ENCODE results near the gene CTAG2. TPM values are rescaled to one million over a fixed set of nuclear protein-coding genes. Genes with fewer than 3 reads are reported as not detected.

CTAG2 gene
- total RNA-seq, 1 donor from 2014 or later, result not detected

Other genes with a start within 250 kb of the CTAG2 start
- 34.7 and 42.5 TPM in 2 replicates for gene DNASE1L1, start 244.3 kb downstream of the CTAG2 start, total RNA-seq
- 16.8 and 21.2 TPM in 2 replicates for gene TAFAZZIN, start 242.0 kb downstream of the CTAG2 start, total RNA-seq
- 69.8 and 70.8 TPM in 2 replicates for gene ATP6AP1, start 224.9 kb downstream of the CTAG2 start, total RNA-seq
- gene GDI1, start 216.4 kb downstream of the CTAG2 start, total RNA-seq, result 37.3 and 104 TPM in 2 replicates
- gene FAM50A, start 209.4 kb downstream of the CTAG2 start, total RNA-seq, result 65.8 and 71.8 TPM in 2 replicates
- 13.0 and 33.7 TPM in 2 replicates for gene PLXNA3, start 195.3 kb downstream of the CTAG2 start, total RNA-seq
- gene LAGE3, start 174.3 kb downstream of the CTAG2 start, total RNA-seq, result 14.0 and 24.5 TPM in 2 replicates
- gene UBL4A, start 167.0 kb downstream of the CTAG2 start, total RNA-seq, result 48.8 and 65.8 TPM in 2 replicates
- 10.9 and 47.0 TPM in 2 replicates for gene SLC10A3, start 162.9 kb downstream of the CTAG2 start, total RNA-seq
- gene FAM3A, start 137.3 kb downstream of the CTAG2 start, total RNA-seq, result 16.5 and 42.0 TPM in 2 replicates
- 30.6 and 152 TPM in 2 replicates for gene G6PD, start 106.7 kb downstream of the CTAG2 start, total RNA-seq
- 14.9 and 17.9 TPM in 2 replicates for gene IKBKG, start 106.0 kb downstream of the CTAG2 start, total RNA-seq
- gene CTAG1A, start 68.4 kb downstream of the CTAG2 start, total RNA-seq, result not detected in 2 replicates
- gene CTAG1B, start 34.3 kb downstream of the CTAG2 start, total RNA-seq, result not detected in 2 replicates
- gene GAB3, start 97.5 kb upstream of the CTAG2 start, total RNA-seq, result 0.70 and 0.87 TPM in 2 replicates
- gene DKC1, start 109.3 kb upstream of the CTAG2 start, total RNA-seq, result 40.4 and 47.8 TPM in 2 replicates
- gene MPP1, start 151.9 kb upstream of the CTAG2 start, total RNA-seq, result 6.6 and 17.2 TPM in 2 replicates
- gene SMIM9, start 181.1 kb upstream of the CTAG2 start, total RNA-seq, result not detected in 2 replicates
- 4.0 and 8.8 TPM in 2 replicates for gene F8A1, start 232.8 kb upstream of the CTAG2 start, total RNA-seq

All from renal cortical epithelial cell (primary cell).